Dedifferentiated amniotic fluid mesenchymal stem cell (primary cell): Measurements from ENCODE around the gene LRRFIP1.
"Not testable (repeated sequence)": the region's sequence is repeated elsewhere in the genome, so short reads cannot be mapped to it uniquely, and the experiment has no call there.

Source experiments
- DNase-seq: peaks from one replicate; pipeline ENCODE4 v3.0.0-alpha.2; 2016; ENCODE audit errors: extremely low spot score

The LRRFIP1 gene, protein sequence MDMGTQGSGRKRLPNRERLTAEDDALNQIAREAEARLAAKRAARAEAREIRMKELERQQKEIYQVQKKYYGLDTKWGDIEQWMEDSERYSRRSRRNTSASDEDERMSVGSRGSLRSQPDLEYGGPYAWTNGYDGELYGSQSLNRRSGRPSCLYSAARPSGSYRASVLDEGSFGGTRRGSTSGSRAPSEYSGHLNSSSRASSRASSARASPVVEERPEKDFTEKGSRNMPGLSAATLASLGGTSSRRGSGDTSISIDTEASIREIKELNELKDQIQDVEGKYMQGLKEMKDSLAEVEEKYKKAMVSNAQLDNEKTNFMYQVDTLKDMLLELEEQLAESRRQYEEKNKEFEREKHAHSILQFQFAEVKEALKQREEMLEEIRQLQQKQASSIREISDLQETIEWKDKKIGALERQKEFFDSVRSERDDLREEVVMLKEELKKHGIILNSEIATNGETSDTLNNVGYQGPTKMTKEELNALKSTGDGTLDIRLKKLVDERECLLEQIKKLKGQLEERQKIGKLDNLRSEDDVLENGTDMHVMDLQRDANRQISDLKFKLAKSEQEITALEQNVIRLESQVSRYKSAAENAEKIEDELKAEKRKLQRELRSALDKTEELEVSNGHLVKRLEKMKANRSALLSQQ

GRCh38 chr2:237627441-237628246 lies at the start of gene LRRFIP1:
Gene LRRFIP1 (plus strand): TSS chr2:237627587. CDS start chr2:237627645, 58 bp downstream.
- no peak for DNase-seq

- no peak for DNase-seq
Observed at GRCh38 chr2:237577956-237578870, 49.2 kb upstream of the LRRFIP1 start.

- DNase-seq = no peak
Observed at GRCh38 chr2:237581326-237581725, 46.1 kb upstream of the LRRFIP1 start.

DNA sequence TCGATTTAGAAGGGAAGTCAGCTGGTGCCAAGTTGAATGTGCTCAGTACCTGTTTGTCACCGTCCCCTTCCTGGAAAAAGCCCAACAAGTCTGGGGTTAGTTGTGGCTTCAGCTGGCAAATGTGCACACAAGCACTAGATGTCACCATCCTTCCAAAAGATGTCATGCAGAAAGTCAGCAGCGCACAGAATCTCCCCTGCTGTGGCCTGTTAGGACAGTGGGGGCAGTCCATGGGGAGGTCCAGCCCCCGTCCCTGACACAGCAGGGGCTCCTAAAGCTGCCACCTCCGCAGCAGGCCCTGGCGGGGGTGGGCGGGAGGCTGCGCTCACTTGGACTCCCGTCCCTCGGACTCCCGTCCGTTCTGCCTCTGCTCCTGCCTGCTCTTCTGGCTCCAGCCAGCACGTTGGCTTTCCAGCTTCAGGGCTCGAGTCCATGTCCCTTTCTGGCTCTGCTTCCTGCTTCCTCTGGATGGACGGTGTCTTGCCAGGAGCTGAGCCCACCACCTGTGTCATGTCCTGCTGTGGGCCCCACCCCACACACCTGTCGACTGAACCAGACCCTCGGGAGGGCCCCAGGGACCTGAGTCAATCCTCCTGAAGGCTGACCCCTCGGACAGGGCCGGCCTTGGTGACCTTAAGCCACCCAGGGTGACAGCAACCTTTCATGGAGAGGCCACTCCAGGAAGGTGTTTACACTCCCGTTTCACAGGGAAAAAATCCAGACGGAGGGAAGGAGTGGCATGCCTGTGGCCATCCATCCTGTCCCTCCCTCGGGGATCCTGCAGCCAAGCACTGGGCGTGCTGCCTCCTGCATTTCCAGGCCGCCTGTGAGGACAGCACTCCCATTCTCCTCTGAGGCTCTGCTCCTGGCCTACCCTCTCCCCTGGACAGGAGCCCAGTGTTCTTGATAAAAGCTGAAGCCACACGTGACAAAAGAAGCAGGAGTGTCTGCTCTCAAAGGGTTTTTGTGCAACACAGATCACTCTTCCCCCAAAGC lies 45.3 kb upstream of the LRRFIP1 start:
- DNase-seq = peak; percentile 36

GRCh38 chr2:237583385-237584295 lies 43.7 kb upstream of the LRRFIP1 start:
- DNase-seq = no peak

DNA sequence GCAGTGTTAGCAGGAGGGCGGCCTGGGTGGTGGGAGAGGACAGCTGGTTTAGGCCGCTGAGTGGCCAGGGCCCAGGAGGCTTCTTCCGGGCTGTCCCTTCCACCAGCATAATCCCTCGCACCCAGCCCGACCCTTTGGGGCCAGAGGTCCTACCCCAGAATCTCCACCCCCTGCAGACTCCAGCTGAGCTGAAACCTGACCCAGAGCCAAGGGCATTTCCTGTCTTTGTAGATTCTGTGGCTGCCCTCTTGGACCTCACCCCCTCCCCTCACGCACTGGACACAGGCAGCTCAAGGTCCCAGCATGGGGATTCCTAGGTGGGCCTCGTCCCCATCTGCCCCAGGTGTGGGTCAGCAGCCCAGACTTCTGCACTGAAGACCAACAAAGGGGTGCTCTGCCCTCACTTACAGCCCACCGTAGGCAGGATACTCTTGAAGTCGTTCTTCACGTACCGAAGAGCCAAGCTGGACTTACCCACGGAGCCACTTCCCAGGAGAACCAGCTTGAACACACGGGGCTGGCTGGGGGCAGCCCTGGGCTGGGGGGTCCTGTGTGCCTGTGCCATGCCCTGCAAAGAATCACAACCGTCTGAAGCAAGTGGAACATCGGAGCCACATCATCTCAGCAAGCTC lies 41.7 kb upstream of the LRRFIP1 start:
- no peak for DNase-seq

- DNase-seq = no peak
Observed at GRCh38 chr2:237588044-237588696, 39.2 kb upstream of the LRRFIP1 start.

- DNase-seq = no peak
Observed at GRCh38 chr2:237590272-237591140, 36.9 kb upstream of the LRRFIP1 start, which contains the start of gene RAB17. Gene RAB17 (minus strand): TSS chr2:237590734. CDS start chr2:237586154, 4,580 bp downstream.

- no peak for DNase-seq
Observed at GRCh38 chr2:237591141-237591881, 36.1 kb upstream of the LRRFIP1 start.

GRCh38 chr2:237592425-237592980 lies 34.9 kb upstream of the LRRFIP1 start:
- no peak for DNase-seq

DNA sequence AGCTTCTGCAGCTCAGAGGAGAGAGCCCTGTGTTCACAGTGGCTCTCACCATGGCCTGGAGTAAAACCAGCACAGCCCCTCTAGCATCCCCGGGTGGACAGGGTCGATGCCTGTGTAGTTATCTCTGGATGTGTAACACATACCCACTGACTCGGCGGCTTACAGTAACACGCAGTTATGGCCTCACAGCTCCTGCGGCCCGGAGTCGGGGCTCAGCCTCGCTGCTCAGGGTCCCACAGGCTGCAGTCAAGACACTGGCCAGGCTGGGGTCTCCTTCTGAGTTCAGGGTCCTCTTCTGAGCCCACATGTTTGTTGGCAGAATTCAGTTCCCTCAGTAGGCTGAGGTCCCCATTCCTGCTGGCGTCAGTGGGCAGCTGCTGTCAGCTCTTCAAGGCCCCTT lies 34.4 kb upstream of the LRRFIP1 start:
- no peak for DNase-seq

DNA sequence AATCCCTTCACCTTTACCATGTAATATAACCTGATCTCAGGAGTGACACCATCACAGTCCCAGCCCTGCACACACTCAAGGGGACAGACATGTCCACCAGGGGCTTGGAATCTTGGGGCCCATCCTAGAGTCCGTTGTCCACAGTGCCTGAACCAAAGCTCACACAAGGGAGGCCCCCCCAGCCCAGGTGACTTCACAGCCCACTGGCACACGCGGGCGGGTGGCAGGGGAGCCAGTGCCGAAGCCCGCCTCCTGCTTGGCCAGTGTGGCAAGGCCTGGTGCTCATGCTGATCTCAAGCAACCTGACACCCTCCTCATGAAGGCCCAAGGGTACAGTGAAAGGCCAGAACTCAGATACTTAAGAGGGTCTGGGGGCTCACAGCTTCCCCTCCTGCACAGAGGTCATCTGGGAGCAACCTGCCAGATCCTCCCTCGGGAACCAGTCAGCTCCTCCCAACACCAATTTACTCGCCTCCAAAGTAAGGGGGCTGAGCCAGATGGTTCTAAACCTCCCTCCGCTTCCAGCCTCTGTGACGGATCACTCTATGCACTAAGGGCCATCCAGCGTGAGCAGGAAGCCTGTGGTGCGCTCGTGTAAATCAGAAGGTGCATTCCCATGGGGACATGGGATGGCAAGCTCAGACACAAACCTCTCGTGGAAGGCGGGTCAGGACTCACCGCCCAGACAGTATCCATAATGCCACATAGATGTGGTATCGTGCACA lies 33.6 kb upstream of the LRRFIP1 start:
- no peak for DNase-seq

- DNase-seq = no peak
Observed at GRCh38 chr2:237594514-237594871, 32.9 kb upstream of the LRRFIP1 start.

GRCh38 chr2:237595829-237596519 lies 31.4 kb upstream of the LRRFIP1 start:
- not testable (repeated sequence) for DNase-seq
